HCT116 (cell line): ENCODE measurements around the gene DNPH1. TPM values are rescaled to one million over a fixed set of nuclear protein-coding genes. Genes with fewer than 3 reads are reported as not detected.

ENCODE experiments used
- ATAC-seq: fragments of 200-7000 bp; cut with Tn5 transposase; 2 replicates; pipeline ENCODE4 v1.9.1; 2020; ENCODE audit warnings: mild to moderate bottlenecking, moderate library complexity
- BruUV-seq: library from RNA; stranded (reverse); fragments of 400-500 nt; replicated peaks from 2 replicates; lab custom pipeline; 2021; lab: Mats Ljungman, UMichigan
- CTCF ChIA-PET: fragments of 300-600 bp; sonication (Branson Sonifier 250); formaldehyde crosslinking; loops from one replicate; lab custom pipeline; 2021; ENCODE audit warnings: antibody characterized with exemption; lab: Charles Lee
- POLR2A ChIA-PET: fragments of 300-600, 350-600 bp; sonication (Branson Sonifier 250); formaldehyde crosslinking; loops from one replicate; lab custom pipeline; 2021; ENCODE audit warnings: antibody characterized with exemption; lab: Charles Lee
- RAD21 ChIA-PET, 2 experiments: fragments of 300-600 bp; sonication (Branson Sonifier 250); formaldehyde crosslinking; loops; one replicate each; lab custom pipeline; 2023; ENCODE audit warnings: low total read pairs in 2 of 2; ENCODE audit not compliant: uncharacterized antibody in 2 of 2, unreplicated experiment in 2 of 2, low non-redundant PET in 1 of 2; lab: Charles Lee
- DNase-seq: peaks from one replicate; pipeline ENCODE4 v3.0.0-alpha.2; 2010; ENCODE audit warnings: low read depth, low spot score
- H2AFZ ChIP-seq: fragments of 200-600 bp; shearing (Covaris generic), sonication (generic); 2 replicates; pipeline ENCODE4 v1.6.1; 2017; ENCODE audit warnings: low read depth, mixed run types, mixed read lengths, antibody characterized with exemption, low read length; ENCODE audit not compliant: poor library complexity, severe bottlenecking
- H3K27ac ChIP-seq: 2 replicates; pipeline ENCODE4 v1.5.1; 2012; ENCODE audit warnings: low read depth, low read length
- H3K27me3 ChIP-seq: fragments of 200-600 bp; sonication (generic); 2 replicates; pipeline ENCODE4 v1.6.1; 2016; ENCODE audit warnings: mixed run types, low read length, mixed read lengths; ENCODE audit not compliant: insufficient read depth
- H3K36me3 ChIP-seq, 2 experiments: fragments of 200-500 bp in 1 of 2; fragments of 200-600 bp in 1 of 2; sonication (Bioruptor generic) in 1 of 2; sonication (generic) in 1 of 2; 2 replicates each; pipeline versions ENCODE4 v1.5.1 to v1.6.1; 2014 to 2016; ENCODE audit warnings: low read length in 2 of 2, inconsistent platforms in 1 of 2, mixed read lengths in 1 of 2, mixed run types in 1 of 2; ENCODE audit not compliant: insufficient read depth in 2 of 2, control insufficient read depth in 1 of 2
- H3K4me1 ChIP-seq, 2 experiments: fragments of 200-600 bp in 1 of 2; sonication (generic) in 1 of 2; 2 replicates each; pipeline versions ENCODE4 v1.5.1 to v1.6.1; 2012 to 2017; ENCODE audit warnings: low read length in 2 of 2, inconsistent platforms in 1 of 2, mild to moderate bottlenecking in 1 of 2, mixed read lengths in 1 of 2, mixed run types in 1 of 2, moderate library complexity in 1 of 2; ENCODE audit not compliant: insufficient read depth in 2 of 2, control insufficient read depth in 1 of 2
- H3K4me2 ChIP-seq: fragments of 200-600 bp; sonication (generic); 2 replicates; pipeline ENCODE4 v1.6.1; 2017; ENCODE audit warnings: mixed run types, low read length, mixed read lengths
- H3K4me3 ChIP-seq, 2 experiments: fragments of 200-600 bp in 1 of 2; sonication (generic) in 1 of 2; replicated peaks in 1 of 2; 2 replicates each; pipeline ENCODE4 v1.5.1; 2011 to 2016; ENCODE audit warnings: low read length in 2 of 2, control low read depth in 1 of 2, low read depth in 1 of 2, mild to moderate bottlenecking in 1 of 2, mixed read lengths in 1 of 2, mixed run types in 1 of 2
- H3K79me2 ChIP-seq: fragments of 200-600 bp; sonication (generic); 2 replicates; pipeline ENCODE4 v1.6.1; 2017; ENCODE audit warnings: mild to moderate bottlenecking, mixed run types, low read length, moderate library complexity, mixed read lengths; ENCODE audit not compliant: insufficient read depth
- H3K9ac ChIP-seq: fragments of 200-600 bp; sonication (generic); 2 replicates; pipeline ENCODE4 v1.6.1; 2016; ENCODE audit warnings: low read length, mixed read lengths
- H3K9me2 ChIP-seq: fragments of 200-600 bp; sonication (generic), shearing (Covaris generic); 2 replicates; pipeline ENCODE4 v1.6.1; 2017; ENCODE audit warnings: mixed run types, mild to moderate bottlenecking, moderate library complexity; ENCODE audit not compliant: insufficient read depth
- H3K9me3 ChIP-seq, 2 experiments: fragments of 200-500 bp in 1 of 2; fragments of 200-600 bp in 1 of 2; sonication (Bioruptor generic) in 1 of 2; sonication (generic) in 1 of 2; 2 replicates each; pipeline ENCODE4 v1.6.1; 2014 to 2017; ENCODE audit warnings: low read length in 2 of 2, mixed read lengths in 2 of 2, inconsistent platforms in 1 of 2, low read depth in 1 of 2, mild to moderate bottlenecking in 1 of 2, mixed run types in 1 of 2, moderate library complexity in 1 of 2; ENCODE audit not compliant: control insufficient read depth in 1 of 2, insufficient read depth in 1 of 2
- H4K20me1 ChIP-seq: fragments of 200-600 bp; sonication (generic), shearing (Covaris generic); 2 replicates; pipeline ENCODE4 v1.6.1; 2017; ENCODE audit warnings: mixed run types, mild to moderate bottlenecking, moderate library complexity; ENCODE audit not compliant: insufficient read depth
- EGR1 ChIP-seq: IDR thresholded peaks from 2 replicates; pipeline ENCODE4 v1.6.1; 2012; ENCODE audit warnings: low read depth
- ELF1 ChIP-seq: IDR thresholded peaks from 2 replicates; pipeline ENCODE4 v1.6.1; 2012; ENCODE audit warnings: low read depth, borderline replicate concordance
- SIN3A ChIP-seq: IDR thresholded peaks from 2 replicates; pipeline ENCODE4 v1.6.1; 2012; ENCODE audit warnings: low read depth
- SRF ChIP-seq: IDR thresholded peaks from 2 replicates; pipeline ENCODE4 v1.6.1; 2012; ENCODE audit warnings: low read depth
- intact Hi-C: fragments of 100-400 bp; cut with micrococcal nuclease; formaldehyde crosslinking; loops from 2 replicates; pipeline ENCODE4 v1.10.0; 2022
- total RNA-seq: library from RNA; stranded (reverse); gene quantifications from one replicate; pipeline ENCODE4 v1.2.1, GENCODE V29; 2021; ENCODE audit not compliant: unreplicated experiment
- TF ChIP-seq, protein P1 (sequence below): IDR thresholded peaks from 2 replicates; pipeline ENCODE4 v1.6.1; 2011; ENCODE audit warnings: mild to moderate bottlenecking, low read length, moderate library complexity; ENCODE audit not compliant: insufficient replicate concordance; ENCODE audit errors: extremely low read depth

Gene DNPH1
- total RNA-seq, 1 experiment from 2014 or later = 117 TPM

DNA sequence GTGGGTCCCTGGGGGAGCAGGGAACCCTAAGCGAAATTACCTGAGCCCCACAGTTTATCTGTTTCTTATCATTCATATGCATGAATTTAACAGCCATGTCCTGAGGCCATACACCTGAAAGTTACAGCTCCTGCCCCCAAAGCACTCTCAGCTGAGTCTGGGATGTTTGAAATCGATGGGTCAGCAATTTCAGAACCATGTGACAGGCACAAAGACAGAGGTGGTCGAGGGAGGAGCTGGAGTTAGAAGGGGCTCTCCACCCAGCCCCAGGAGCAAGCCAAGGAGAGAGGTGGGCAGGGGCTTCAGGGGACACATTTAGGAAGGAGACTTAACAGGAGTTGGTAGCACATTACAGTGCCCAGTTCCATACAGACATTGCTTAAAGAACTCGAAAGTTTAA lies 28.9 kb upstream of the DNPH1 start:
- no TSS peak for BruUV-seq
- H4K20me1 ChIP-seq = no peaks in the 10 kb centered on the region
- ChIA-PET CTCF (no interaction called here), POLR2A (no interaction called here), RAD21 (interaction anchor here in 1 of 2 experiments (0.7 kb wide), 1 partner anchor 313 kb away, joined by 3 read pairs; no protein-coding TSS in a partner anchor)
- intact Hi-C loops = no loop called here
- no peak overlapping the region for H3K9ac ChIP-seq
- H3K4me1 ChIP-seq = no peaks in the 10 kb centered on the region
- H2AFZ ChIP-seq = no peak overlapping the region
- H3K9me2 ChIP-seq = no peaks in the 10 kb centered on the region
- H3K36me3 ChIP-seq = no peaks in the 10 kb centered on the region; a peak in 1 of 4 replicates
- no peak overlapping the region for H3K4me2 ChIP-seq
- no peaks in the 10 kb centered on the region for H3K79me2 ChIP-seq
- no peaks in the 10 kb centered on the region for H3K27me3 ChIP-seq
- no peak overlapping the region for H3K27ac ChIP-seq
- TF ChIP-seq, protein P1, sequence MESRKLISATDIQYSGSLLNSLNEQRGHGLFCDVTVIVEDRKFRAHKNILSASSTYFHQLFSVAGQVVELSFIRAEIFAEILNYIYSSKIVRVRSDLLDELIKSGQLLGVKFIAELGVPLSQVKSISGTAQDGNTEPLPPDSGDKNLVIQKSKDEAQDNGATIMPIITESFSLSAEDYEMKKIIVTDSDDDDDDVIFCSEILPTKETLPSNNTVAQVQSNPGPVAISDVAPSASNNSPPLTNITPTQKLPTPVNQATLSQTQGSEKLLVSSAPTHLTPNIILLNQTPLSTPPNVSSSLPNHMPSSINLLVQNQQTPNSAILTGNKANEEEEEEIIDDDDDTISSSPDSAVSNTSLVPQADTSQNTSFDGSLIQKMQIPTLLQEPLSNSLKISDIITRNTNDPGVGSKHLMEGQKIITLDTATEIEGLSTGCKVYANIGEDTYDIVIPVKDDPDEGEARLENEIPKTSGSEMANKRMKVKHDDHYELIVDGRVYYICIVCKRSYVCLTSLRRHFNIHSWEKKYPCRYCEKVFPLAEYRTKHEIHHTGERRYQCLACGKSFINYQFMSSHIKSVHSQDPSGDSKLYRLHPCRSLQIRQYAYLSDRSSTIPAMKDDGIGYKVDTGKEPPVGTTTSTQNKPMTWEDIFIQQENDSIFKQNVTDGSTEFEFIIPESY = no peak
- TF ChIP-seq ELF1 (no peak), SIN3A (no peak)
- no peak overlapping the region for H3K4me3 ChIP-seq
- ATAC-seq = no peak
- no peak for DNase-seq
- H3K9me3 ChIP-seq = no peaks in the 10 kb centered on the region

DNA sequence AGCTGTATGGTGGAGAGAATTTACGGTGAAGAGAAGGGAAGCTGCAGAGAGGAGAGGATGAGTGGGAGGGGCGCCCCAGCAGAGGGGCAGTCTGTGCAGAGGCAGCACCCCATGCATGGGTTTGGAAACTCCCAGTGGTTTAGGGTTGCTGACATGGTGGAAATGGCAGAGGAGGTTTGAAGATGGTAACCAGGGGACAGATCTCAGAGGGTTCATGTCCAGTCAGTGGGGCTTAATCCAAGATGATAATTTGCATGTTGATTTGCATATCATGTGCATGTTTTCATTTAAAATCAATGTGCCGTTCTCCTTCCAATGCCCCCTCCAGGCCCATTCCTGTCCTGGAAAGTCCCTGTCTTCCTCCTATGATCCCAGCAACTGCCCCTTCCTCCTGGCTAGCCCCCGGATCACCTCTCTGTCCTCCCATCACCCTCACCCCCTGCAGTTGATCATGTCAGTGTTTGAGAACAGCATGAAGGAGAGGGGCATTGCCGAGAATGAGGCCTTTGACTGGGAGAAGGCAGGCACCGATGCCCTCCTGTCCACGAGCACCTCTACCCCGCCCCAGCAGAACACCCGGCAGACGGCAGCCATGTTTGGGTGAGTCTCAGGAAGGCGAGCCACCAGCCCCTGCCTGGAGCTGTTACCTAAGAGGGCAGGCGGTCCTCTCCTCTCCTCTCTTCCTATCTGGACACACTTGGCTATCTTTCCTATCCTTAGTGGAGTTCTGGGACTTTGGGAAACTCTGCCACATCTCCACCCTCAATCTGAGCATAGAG lies 28.3 kb upstream of the DNPH1 start:
- Histone ChIP-seq H3K9ac (no peak overlapping the region), H4K20me1 (no peaks in the 10 kb centered on the region), H3K9me2 (no peaks in the 10 kb centered on the region), H3K9me3 (no peaks in the 10 kb centered on the region), H3K79me2 (no peaks in the 10 kb centered on the region), H3K4me3 (no peak overlapping the region), H3K27me3 (no peaks in the 10 kb centered on the region), H3K36me3 (no peaks in the 10 kb centered on the region; a peak in 1 of 4 replicates), H3K4me1 (no peaks in the 10 kb centered on the region), H3K4me2 (no peak overlapping the region), H2AFZ (no peak overlapping the region), H3K27ac (no peak overlapping the region)
- ATAC-seq (no peak), DNase-seq (no peak)
- ChIA-PET POLR2A (no interaction called here), RAD21 (no interaction called here), CTCF (no interaction called here)
- BruUV-seq = no TSS peak
- no peak for TF ChIP-seq EGR1
- TF ChIP-seq SRF = no peak
- TF ChIP-seq, protein P1 = no peak
- intact Hi-C loops = no loop called here
